Activated T-helper 1 cell treated with Interleukin-2 at 50 U/mL for 16 hours (primary cell): ENCODE measurements around the gene LEMD2.

ENCODE experiments used
- DNase-seq: peaks from one replicate; pipeline ENCODE4 v3.0.0-alpha.2; 2020; ENCODE audit warnings: low read depth

The LEMD2 gene

DNA sequence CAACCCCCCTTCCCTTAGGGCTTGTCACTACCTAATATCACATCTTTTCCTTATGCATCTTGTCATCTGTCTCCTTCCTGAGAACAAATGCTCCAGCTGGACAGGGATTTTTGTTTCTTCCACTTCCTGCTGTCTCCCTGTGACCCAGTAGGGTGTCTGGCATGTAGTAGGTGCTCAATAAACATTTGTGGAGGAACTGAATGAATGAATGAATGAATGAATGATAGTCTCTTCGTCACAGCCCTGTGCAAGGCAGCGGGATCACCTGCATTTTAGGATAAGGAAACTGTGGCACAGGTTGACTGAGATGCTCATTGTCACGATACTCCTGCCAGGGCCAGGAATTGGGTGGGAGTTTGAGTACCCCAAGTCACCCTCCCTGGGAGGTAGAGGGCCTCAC lies 14.2 kb downstream of the LEMD2 start:
- no peak for DNase-seq

DNA sequence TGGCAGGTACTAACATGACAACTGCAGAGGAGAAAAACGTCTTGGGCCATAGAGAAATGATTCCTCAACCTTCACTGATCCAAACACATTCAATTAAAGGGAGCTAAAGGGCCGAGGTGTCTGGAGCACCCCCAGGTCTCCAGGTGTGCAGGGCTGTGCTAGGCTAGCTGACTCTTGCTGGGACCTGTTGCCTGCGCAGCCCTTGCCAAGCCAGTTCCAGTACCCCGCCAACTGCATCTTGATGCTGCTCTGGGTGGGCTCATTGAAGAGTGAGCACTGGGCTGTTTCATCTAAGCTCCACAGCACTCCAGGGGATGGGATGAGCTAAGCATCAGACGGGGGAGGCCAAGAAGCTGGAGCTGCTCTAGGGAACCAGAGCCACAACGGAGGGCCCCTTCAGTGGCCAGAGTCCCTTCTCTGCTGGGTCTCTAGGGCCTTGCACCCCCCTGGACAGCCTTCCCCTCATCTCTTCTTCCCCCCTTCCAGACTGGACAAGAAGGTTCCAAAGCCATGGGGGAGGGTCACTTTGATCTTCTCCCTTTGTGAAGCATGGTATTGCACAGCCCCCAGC lies 15.9 kb downstream of the LEMD2 start:
- DNase-seq, result no peak

DNA sequence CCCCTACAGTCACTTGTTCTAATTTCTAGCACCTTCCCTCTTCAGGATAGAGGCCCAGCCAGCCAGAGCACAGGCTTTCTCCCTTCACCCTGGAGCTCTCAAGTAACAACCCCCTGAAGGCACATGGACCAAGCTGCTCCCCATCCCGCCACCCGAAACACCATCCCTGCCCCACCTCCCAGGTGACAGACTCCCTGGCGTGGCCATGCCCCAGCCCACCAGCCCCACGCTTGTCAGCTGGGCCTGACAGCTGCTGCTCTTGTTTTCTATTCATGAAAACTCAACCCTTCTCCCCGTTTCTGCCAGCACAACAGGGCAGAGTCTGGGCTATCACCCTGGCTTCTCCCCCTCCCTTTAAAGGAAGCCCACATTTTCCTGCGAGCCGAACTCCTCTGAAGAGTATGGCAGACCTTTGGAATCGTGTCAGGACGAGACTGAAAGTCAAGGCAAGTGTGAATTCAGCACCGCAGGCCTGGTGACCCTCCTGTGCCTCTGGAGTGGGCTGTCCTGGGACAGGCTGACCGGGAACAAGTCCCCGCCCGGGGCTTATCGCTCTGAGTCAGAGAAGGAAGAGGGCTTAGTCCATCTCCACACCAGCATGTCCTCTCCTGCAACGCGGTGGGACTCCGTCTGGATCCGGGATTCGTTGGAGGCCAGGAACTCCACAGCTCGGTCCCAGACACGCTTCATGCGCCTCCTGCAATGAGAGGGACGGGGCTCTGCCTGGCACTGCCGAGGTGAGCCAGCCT lies 16.7 kb downstream of the LEMD2 start:
- no peak for DNase-seq

DNA sequence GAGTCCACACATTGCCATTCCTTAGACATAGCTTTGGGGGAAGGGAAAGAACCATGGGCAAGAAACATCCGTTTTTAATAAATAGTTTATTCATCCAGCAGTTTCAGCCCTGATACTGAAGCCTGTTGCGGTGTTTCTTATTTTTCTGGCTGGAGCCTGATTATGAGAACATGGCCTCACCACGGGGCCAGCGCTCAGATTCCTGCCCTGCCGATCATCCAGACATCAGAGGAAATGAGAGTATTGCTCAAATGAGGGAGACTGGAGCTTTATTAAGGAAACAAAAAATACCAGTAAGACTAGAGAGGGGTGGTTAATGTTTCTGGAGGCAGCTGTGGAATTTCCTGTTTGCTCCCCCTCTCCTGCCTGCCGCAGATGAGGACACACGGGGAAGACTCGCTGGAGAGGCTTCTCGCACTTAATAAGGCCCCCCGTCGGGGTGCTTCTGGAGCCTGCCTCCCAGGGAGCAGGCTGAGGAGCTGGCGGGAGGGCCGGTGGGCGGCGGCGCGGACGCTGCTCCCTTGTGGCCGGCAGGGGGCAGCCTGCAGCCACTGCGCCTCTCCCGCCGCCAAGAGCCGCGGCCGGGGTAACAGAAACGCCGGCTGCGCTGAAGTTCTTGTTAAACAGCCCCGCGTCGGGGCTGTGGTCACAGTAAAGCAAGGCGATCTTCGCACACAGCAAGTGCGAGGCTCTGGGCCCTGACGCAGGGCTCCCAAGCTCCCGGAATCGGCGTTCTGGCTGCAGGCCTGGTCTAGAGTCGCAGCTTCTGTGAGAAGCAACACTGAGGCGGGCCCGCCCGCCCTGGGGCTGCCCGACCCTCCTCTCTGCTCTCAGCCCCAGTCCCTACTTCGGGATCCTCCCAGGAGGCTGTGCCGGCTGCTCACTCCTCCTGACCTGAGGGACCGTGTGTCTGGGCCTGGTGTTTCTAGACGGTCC lies 17.5 kb downstream of the LEMD2 start:
- peak; percentile 46 for DNase-seq

DNA sequence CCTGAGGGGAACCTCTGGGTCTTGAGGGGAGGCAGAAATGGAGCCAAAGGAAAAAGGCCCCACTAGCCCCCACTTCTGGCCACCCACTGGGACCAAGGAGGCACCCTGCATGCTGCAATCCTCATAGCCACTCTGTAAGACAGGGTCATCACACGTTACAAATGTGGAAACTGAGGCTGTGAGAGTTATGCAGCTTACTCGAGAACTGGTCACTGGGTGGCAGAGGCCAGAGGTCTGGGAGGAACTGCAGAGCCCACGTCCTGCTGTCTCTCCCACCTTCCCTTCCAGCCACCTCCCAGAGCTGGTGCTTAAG lies 18.1 kb downstream of the LEMD2 start:
- no peak for DNase-seq

DNA sequence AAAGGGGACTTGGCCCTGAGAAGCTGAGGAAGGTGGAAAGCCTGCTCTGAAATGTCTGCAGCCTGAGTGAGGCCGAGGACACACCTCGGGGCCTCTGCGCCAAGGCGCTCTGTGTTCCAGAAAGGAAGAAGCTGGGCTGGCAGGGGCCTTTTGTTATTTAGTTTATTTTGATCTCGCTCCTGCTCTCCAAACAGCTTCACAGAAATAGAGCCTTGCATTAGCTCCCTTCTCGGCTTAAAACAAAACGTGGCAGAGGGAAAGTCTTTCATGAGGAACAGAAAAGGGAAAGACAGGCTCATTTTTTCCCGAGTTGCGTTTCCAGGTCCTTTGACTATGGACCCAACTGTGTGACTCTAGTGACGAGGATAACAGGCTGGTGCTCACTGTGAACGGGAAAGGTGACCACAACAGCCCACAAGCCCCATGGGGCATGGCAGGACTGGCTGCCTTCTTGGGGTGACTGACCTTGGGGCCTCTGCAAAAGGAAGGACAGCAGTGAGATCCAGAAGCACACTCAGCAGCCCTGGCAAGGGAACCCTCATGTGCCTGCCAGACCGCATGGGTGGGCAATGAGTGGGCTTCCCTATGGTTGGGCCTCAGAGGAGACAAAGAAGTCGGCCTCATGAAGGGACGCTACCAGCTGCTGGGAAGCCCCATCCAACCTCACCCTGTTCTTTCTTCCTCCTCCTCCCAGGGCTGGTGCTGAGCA lies 18.7 kb downstream of the LEMD2 start:
- no peak for DNase-seq

DNA sequence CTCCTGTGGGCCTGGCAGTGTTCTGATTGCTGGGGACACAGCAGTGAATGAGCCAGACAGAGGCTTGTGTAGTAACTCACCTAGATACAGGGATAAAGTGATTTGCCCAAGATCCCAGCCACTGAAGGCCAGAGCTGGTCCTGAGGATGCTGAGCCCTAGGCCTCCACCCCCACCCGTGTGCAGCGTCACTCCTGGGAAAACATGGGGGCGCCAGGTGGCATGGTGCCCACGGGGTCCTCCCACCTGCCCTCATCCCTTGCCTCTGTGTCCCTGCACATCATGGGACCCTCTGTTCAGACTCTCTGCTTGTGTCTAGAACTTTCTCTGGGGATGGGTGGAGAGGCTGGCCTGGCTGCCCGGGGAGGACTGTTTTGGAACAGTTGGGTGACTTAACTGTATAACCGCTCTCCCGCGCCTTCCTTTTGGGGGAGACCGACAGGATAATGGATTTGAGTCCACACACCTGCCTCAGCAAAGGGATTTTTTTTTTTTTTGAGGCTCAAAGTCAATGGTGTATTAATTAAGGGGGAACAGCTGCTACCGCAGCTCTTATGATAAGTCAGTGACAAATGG lies 19.6 kb downstream of the LEMD2 start:
- DNase-seq, result no peak

DNA sequence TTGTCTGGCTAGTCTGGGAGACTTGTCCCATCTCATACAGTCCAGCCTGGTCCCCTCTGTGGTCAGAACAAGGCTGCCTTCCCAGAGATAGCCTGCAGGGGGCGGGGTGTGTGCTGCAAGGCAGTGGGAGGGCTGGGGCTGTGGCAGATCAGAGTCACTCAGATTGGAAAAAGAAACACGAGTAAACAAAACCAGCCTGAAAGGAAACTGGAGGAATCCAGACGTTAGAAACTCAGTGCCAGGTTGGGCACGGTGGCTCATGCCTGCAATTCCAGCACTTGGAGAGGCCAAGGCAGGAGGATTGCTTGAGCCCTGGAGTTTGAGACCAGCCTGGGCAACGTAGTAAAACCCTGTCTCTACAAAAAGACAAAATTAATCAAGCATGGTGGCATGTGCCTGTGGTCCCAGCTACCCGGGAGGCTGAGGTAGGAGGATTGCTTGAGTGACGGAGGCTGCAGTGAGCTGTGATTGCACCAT lies 20.2 kb downstream of the LEMD2 start:
- DNase-seq, result peak; percentile 47

DNA sequence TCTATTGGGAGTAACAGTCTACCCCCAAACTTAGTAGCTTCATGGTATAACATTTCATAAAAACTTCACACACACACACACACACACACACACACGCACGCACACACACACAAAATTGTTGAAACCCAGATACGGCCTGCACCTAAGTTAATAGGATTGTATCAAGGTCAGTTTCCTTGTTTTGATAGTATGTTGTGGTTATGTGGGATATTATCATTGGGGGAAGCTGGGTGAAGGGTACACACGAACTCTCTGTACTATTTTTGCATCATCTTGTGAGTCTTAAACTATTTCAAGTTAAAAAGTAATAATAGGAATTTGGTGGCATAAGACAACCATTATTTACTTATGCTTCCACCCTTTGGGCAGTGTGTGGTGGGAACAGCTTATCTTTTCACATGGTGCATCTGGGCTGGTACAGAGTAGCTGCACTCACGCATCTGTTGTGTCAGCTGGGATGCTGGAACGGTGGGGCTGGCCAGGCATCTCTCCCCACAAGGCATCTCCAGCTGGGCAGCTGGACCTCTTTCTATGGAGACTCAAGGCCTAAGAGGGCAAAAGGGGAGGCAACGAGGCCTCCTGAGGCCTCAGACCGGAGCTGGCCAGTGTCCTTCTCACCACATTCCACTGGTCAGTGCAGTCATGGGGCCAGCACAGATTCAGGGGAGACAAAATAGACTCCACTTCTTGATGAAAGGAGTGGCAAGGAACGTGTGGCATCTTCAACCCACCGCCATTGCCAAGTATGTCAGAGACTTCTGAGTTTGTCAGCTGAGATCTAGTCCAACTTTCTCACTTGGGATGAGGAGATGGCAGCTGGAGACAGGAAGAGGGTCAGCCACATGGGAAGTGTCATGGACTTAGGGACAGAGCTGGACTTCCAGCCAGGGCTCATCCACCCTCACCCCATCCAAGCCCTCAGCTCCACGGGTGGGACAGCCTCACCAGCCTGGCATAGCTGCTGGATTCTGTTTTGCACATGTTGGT lies 21.7 kb downstream of the LEMD2 start:
- no peak for DNase-seq

DNA sequence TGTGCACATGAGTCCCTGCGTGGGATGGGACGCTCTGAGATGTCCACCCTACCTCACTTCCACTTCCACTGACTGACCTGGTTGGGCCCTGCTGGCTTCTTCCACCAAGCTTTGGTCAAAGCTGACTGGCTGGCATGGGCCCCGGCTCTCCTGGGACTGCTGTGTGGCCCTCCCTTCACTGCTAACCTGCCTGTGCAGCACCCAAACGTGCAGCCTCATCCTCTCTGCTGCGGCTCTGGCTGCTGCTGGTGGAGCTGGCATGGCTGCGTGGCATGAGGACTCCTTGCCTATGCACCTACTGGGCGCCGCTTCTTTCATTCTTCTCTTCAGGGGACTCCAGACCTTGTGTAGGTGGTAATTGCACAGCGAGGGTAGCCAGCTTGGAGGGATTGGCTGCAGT lies 23.6 kb downstream of the LEMD2 start:
- DNase-seq, result no peak

DNA sequence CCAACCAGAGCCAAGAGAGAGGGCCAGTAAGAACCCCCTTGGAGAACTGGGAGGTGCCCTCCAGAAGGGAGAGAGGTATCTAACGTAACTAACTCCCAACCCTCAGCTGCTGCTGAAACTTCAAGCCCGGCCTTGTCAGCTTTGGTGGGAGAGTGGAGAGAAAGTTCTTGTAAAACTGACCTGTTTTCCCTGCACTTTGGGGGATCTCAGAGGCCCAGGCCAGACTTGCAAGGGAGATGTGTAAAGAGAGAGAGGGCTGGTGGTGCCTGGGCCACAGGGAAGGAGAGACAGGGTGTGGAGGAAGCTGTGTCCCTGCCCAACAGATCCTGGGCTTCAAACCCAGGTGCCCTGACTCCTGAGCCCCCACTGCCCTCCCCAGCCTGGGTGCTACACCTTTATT lies 24.9 kb downstream of the LEMD2 start:
- no peak for DNase-seq

DNA sequence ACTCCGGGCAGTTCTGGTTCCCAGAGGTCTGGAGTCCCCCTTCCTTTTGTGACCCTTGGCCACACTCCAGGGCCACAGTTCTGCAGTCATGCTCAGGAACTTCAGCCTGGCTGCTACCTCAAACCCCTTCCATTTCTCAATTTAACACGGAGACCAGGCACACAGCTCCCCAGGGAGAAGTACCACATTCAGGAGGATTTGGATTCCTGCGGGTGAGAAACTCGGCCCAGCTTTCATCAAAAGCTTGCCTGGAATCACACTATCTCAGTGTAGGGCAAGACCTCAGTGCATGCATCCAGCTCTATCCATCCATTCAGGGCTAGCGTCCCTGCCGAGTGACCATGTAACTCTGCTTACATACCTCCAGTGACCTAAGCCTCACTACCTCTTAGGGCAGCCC lies 25.4 kb downstream of the LEMD2 start:
- DNase-seq, result no peak

DNA sequence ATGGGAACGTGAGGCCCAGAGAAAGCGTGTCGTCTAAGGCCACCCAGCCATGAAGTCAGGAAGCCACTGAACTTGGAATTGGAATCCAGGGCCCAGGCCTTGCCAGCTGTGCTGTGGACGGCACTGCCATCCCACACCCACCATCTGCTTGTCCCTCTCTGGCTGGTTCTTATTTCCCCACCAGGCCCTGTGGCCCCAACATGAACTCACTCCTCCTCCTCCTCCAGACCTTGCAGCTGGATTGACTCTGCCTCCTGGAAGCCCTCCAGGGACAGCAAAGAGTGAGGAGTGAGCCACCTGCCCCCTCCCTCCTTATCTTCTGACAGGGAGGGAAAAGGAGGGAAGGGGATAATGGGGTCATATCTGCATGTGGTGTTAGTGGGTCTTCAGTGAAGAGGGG lies 26.2 kb downstream of the LEMD2 start:
- no peak for DNase-seq

DNA sequence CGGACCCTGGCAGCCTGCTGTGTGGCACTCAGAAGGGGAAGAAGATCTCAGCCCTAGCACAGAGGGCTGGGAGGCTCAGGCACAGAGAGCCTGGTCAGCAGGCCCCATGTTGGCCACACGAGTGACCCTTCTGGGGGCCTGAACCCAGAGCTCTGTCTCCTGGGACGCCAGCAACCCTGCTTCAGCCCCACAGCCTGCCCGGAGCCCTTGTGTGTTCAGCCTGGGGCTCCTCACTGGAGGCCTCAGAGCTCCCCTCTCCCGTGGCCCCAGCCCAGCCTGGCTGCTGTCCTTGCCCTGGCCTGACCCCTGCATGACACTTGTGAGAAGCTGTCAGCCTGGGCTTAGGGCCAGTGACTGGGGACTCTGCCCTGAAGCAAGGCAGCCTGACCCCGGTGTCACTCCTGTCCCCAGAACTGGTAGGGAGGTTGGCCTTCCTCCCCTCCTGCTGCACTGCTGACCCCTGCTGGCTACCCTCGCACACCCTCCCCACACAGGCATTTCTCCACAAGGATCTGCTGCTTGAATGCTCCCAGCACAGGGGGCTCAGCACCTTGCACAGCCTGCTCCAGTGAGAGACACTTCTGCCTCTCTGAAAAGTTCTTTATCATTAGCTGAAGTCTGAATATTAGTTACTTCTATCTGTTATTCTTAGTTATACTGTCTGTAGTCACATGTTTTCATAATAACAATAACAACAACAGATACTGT lies 26.9 kb downstream of the LEMD2 start:
- no peak for DNase-seq

DNA sequence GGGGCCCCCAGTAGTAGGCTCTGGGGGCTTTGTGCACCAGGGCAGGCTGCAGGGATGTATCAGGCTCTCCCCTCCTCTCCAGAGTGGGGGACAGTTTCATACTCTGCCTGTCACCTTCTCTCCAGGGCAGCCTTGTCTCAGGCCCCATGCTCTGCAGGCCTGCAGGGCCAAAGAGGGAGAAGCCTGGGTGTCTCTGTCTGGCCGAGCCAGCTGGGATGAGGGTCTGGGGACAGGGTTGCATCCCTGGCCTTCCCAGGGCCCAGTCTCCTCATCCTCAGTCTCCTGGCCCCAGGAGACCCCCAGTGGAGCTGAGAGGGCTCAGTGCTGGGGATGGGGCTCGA lies 27.4 kb downstream of the LEMD2 start:
- DNase-seq, result no peak

DNA sequence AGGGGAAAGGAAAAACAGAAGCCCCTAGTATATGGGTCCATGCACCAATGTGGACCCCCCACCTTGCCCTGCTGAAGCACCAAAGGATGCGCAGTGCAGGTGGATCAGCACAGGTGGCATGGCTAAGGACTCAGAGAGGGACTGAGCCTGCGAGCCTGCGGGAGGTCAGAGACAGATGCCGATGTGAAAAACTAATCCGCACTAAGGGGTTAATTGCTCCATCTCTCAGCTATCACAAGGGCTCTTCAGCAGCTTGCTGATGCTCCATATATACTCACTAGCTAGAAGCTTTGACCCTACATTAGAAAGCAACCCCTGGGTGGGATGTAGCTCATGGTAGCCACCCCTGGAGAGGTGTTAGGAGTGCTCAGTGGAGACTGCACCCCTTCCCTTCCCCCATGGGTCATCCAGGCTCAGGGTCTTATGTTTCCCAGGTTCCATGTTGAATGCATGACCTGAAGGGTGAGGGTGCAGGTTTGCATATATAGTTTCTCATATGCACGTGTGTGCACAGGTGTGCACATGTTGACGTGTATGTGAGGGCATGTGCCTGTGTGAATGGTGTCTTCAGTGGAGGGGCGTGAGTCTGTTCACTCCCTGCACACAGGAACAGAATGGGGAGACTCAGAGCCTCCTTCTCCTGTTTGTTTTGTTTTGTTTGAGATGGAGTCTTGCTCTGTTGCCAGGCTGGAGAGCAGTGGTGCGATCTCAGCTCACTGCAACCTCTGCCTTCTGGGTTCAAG lies 28.9 kb downstream of the LEMD2 start:
- DNase-seq, result no peak

DNA sequence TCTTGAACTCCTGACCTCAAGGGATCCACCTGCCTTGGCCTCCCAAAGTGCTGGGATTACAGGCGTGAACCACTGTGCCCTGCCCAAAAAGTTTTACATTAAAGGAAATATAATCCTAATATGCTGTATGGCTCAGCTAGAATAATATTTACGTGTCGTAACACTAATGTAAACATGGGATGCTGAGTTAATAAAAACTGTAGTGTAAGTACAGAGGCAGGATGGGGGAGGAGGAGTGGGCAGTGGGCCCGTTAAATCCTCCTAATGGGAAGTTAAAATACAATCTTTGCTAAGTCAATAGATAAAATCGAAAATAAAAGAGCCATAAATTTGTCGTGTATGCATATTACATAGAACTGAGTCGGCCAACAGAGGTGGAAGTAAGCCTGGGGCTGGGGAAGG lies 30.1 kb downstream of the LEMD2 start:
- DNase-seq, result no peak

DNA sequence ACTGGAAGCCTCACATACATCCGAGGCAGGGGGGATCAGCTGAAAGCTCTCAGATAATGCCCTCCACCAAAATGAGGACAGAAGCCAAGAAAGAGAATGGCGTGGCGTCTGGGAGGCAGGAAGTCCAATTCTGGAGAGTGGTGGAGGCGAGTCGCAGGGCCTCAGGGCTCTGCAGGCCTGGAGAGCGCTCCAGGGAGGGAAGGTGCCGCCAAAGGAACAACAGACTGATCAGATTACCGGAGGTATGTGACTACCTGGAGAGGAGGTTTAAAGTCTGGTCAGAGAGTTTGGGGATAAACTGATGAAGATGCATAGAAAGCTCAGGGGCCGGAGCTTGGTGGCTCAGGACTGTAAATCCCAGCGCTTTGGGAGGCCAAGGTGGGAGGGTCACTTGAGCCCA lies 31.0 kb downstream of the LEMD2 start:
- no peak for DNase-seq

DNA sequence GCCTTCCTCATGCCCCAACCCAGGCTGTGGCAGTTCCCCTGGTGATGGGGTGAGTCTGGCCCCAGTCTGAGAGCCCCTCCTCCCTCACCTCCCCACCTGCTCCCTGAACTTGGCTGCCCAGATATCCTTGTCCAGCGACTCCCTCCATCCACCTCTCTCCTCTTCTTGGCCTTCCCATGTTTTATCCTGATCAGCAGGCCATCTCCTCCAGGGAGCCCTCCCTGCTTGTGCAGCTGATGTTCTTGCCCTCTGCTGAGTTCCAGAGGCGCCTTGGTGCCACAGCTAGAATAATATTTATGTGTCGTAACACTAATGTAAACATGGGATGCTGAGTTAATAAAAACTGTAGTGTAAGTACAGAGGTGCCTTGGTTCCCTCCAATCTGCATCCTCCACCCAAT lies 31.8 kb downstream of the LEMD2 start:
- no peak for DNase-seq
